GM18505 (cell line): ENCODE results near the gene PLAAT1.

Source experiments
- ATAC-seq: cut with Tn5 transposase; IDR thresholded peaks from one replicate; pipeline ENCODE4 v1.9.1; 2021; ENCODE audit not compliant: unreplicated experiment
- POLR2A ChIP-seq: IDR thresholded peaks from 4 replicates; pipeline ENCODE4 v1.6.1; 2011; ENCODE audit warnings: borderline replicate concordance; ENCODE audit not compliant: insufficient read depth, insufficient read length; ENCODE audit errors: extremely low read depth

Gene PLAAT1

GRCh38 chr3:193240850-193241706, at the start of gene PLAAT1:
Gene PLAAT1, plus strand, starts transcription at chr3:193241222. Its CDS starts 14,429 bp downstream, at chr3:193255651.
- TF ChIP-seq POLR2A: no peak
- ATAC-seq: peak; percentile 75

GRCh38 chr3:193194371-193194770, 46.7 kb upstream of the PLAAT1 start:
- no peak for ATAC-seq
- TF ChIP-seq POLR2A: no peak

GRCh38 chr3:193196746-193197145, 44.3 kb upstream of the PLAAT1 start:
- no peak for TF ChIP-seq POLR2A
- no peak for ATAC-seq

GRCh38 chr3:193207290-193208273, 33.4 kb upstream of the PLAAT1 start:
- no peak for TF ChIP-seq POLR2A
- ATAC-seq: no peak

- ATAC-seq: no peak
- no peak for TF ChIP-seq POLR2A
Observed at GRCh38 chr3:193210618-193211017, 30.4 kb upstream of the PLAAT1 start.

- no peak for ATAC-seq
- TF ChIP-seq POLR2A: no peak
Observed at GRCh38 chr3:193211173-193211572, 29.8 kb upstream of the PLAAT1 start.

- no peak for ATAC-seq
- no peak for TF ChIP-seq POLR2A
Observed at GRCh38 chr3:193211984-193212383, 29.0 kb upstream of the PLAAT1 start.

GRCh38 chr3:193212844-193213243, 28.2 kb upstream of the PLAAT1 start:
- ATAC-seq: no peak
- TF ChIP-seq POLR2A: no peak

GRCh38 chr3:193214445-193214844, 26.6 kb upstream of the PLAAT1 start:
- no peak for TF ChIP-seq POLR2A

GRCh38 chr3:193225302-193226125, 15.5 kb upstream of the PLAAT1 start:
- TF ChIP-seq POLR2A: no peak
- ATAC-seq: no peak

More at GRCh38 chr3:193214445-193214844, 26.6 kb upstream of the PLAAT1 start:
- no peak for ATAC-seq

- no peak for ATAC-seq
- no peak for TF ChIP-seq POLR2A
Observed at GRCh38 chr3:193228206-193228605, 12.8 kb upstream of the PLAAT1 start.

- no peak for ATAC-seq
- TF ChIP-seq POLR2A: no peak
Observed at GRCh38 chr3:193229851-193230420, 11.1 kb upstream of the PLAAT1 start.
